HG03103 (cell line): ENCODE measurements around the gene GRIN1.

Experiments used
- ATAC-seq: cut with Tn5 transposase; IDR thresholded peaks from one replicate; pipeline ENCODE4 v1.9.1; 2021; ENCODE audit warnings: low read depth; ENCODE audit not compliant: unreplicated experiment

The GRIN1 gene

GRCh38 chr9:137145731-137146526 is 7.0 kb downstream of the GRIN1 start:
- no peak for ATAC-seq

GRCh38 chr9:137146527-137146918 is 7.6 kb downstream of the GRIN1 start:
- no peak for ATAC-seq

GRCh38 chr9:137147091-137147792 is 8.3 kb downstream of the GRIN1 start:
- no peak for ATAC-seq

- ATAC-seq: no peak
Measured at GRCh38 chr9:137147793-137148160, 8.8 kb downstream of the GRIN1 start.

- no peak for ATAC-seq
Measured at GRCh38 chr9:137148242-137148641, 9.3 kb downstream of the GRIN1 start.

GRCh38 chr9:137148661-137149060 is 9.7 kb downstream of the GRIN1 start:
- no peak for ATAC-seq

GRCh38 chr9:137149363-137149762 is 10.4 kb downstream of the GRIN1 start:
- ATAC-seq: no peak

GRCh38 chr9:137149942-137150616 is 11.1 kb downstream of the GRIN1 start:
- ATAC-seq: peak; percentile 29

GRCh38 chr9:137150617-137151457 is 11.9 kb downstream of the GRIN1 start:
- peak; percentile 37 for ATAC-seq

- ATAC-seq: no peak
Measured at GRCh38 chr9:137152844-137153405, 14.0 kb downstream of the GRIN1 start.

- ATAC-seq: peak; percentile 45
Measured at GRCh38 chr9:137156567-137157375, 17.8 kb downstream of the GRIN1 start.

- ATAC-seq: no peak
Measured at GRCh38 chr9:137157618-137158415, 18.9 kb downstream of the GRIN1 start.

- ATAC-seq: no peak
Measured at GRCh38 chr9:137158625-137159024, 19.7 kb downstream of the GRIN1 start.

GRCh38 chr9:137159105-137160053 is 20.4 kb downstream of the GRIN1 start:
- ATAC-seq: no peak

GRCh38 chr9:137160054-137160425 is 21.1 kb downstream of the GRIN1 start:
- ATAC-seq: no peak

- no peak for ATAC-seq
Measured at GRCh38 chr9:137160716-137161557, 22.0 kb downstream of the GRIN1 start.
